ENCODE data around the gene P2RX2.

DNA sequence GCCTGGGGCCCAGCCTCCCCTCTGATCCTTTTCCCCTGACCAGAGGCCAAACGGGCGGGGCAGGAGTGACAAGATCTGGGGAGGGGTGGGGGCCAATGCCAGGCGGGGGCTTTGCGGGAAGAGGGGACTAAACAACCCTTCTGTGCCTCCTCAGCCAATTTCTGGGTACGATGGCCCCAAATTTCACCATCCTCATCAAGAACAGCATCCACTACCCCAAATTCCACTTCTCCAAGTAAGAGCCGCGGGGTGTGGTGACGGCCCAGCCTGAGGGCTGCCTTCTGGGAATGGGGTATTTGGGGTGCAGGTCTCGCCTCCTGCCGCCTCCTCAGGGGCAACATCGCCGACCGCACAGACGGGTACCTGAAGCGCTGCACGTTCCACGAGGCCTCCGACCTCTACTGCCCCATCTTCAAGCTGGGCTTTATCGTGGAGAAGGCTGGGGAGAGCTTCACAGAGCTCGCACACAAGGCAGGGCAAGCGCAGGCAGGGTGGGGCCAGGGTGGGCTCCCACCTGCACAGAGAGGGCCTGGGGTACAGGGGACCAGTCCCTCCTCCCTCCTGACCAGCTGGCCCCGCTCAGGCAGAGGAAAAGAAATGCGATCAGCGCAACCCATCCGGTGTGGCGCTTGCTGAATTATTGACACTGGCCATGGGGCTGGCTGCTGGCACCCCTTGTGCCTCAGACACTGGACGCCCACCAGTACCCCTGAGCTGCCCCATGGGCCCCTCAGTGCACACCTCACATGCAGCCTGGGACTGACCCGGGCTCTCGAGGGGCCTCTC, 1.7 kb downstream of the P2RX2 start:
- TF ChIP-seq TCF7L2 (IDR thresholded peaks at IDR 0.05; ENCODE audit: borderline replicate concordance, extremely low read depth, insufficient read depth, insufficient read length) = no peak
- TF ChIP-seq, protein P1, sequence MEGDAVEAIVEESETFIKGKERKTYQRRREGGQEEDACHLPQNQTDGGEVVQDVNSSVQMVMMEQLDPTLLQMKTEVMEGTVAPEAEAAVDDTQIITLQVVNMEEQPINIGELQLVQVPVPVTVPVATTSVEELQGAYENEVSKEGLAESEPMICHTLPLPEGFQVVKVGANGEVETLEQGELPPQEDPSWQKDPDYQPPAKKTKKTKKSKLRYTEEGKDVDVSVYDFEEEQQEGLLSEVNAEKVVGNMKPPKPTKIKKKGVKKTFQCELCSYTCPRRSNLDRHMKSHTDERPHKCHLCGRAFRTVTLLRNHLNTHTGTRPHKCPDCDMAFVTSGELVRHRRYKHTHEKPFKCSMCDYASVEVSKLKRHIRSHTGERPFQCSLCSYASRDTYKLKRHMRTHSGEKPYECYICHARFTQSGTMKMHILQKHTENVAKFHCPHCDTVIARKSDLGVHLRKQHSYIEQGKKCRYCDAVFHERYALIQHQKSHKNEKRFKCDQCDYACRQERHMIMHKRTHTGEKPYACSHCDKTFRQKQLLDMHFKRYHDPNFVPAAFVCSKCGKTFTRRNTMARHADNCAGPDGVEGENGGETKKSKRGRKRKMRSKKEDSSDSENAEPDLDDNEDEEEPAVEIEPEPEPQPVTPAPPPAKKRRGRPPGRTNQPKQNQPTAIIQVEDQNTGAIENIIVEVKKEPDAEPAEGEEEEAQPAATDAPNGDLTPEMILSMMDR (IDR thresholded peaks at IDR 0.05 in 2 of 3, conservative IDR thresholded peaks at IDR 0.05 in 1 of 3; ENCODE audit: borderline replicate concordance in 1 of 3, insufficient read depth in 1 of 3, low read depth in 2 of 3, low read length in 2 of 3) = no peak

Measured in HCT116 (cell line).